ENCODE measurements around the gene PIGS. TPM values are rescaled to one million over a fixed set of nuclear protein-coding genes. Genes with fewer than 3 reads are reported as not detected.

PIGS gene
- total RNA-seq, 1 donor from 2014 or later: 15.2 TPM

DNA sequence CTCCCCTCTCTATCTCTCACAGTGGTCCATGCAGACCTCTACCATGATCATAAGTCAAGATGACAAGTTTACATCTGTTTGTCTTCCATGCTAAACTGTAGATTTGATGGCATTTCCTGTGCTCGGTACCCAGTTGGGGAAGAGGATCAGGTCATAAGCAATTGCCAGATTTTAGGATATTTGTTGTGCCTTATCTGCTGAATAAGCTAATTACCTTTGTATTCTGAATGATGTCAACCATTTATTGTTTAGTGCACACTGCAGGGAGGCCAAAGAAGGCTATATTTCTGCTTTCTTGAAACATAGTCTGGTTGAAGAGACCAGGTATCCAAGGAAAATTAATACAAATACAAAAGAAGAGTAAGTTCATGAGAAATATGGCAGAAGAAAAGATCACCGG lies 11.2 kb upstream of the PIGS start:
- Mint-ChIP-seq H3K27me3 (ENCODE audit: insufficient read depth, low read depth) (peaks cover 1% of the 10 kb centered on the region), H3K4me3 (no peak overlapping the region), H3K27ac (no peak overlapping the region), H3K9me3 (no peaks in the 10 kb centered on the region), H3K4me1 (peaks cover under 1% of the 10 kb centered on the region), H3K36me3 (peaks cover 34% of the 10 kb centered on the region)
- peaks cover 15% of the 10 kb centered on the region for H4K20me1 ChIP-seq (ENCODE audit: low read depth)
- H3F3A ChIP-seq (ENCODE audit: low read depth): peaks cover 21% of the 10 kb centered on the region
- H3K9ac ChIP-seq: no peak overlapping the region
- H3K79me2 ChIP-seq (ENCODE audit: low read depth): no peaks in the 10 kb centered on the region
- no peaks in the 10 kb centered on the region for H3K27me3 ChIP-seq
- no peak for TF ChIP-seq CTCF (IDR thresholded peaks at IDR 0.05)
- TF ChIP-seq EZH2phosphoT487 (IDR thresholded peaks at IDR 0.05): no peak
- no peak for TF ChIP-seq EZH2 (IDR thresholded peaks at IDR 0.05)
- no peak overlapping the region for H3K27ac ChIP-seq
- no peak overlapping the region for H2AFZ ChIP-seq (replicated peaks)
- no peak for DNase-seq (ENCODE audit: low spot score)
- no peak overlapping the region for H3K4me3 ChIP-seq
- H3K4me1 ChIP-seq: no peaks in the 10 kb centered on the region
- no peaks in the 10 kb centered on the region for H3K9me3 ChIP-seq (ENCODE audit: low read depth)
- no peak overlapping the region for H3K4me2 ChIP-seq
- H3K36me3 ChIP-seq: peaks cover 16% of the 10 kb centered on the region

GRCh38 chr17:28580959-28581358 lies 9.6 kb upstream of the PIGS start:
- no peak overlapping the region for H3K4me2 ChIP-seq
- H4K20me1 ChIP-seq (ENCODE audit: low read depth): peaks cover 22% of the 10 kb centered on the region
- Mint-ChIP-seq H3K4me1 (peaks cover 11% of the 10 kb centered on the region), H3K27ac (no peak overlapping the region), H3K9me3 (no peaks in the 10 kb centered on the region), H3K36me3 (peaks cover 32% of the 10 kb centered on the region), H3K4me3 (no peak overlapping the region), H3K27me3 (ENCODE audit: insufficient read depth, low read depth) (peaks cover 4% of the 10 kb centered on the region)
- no peaks in the 10 kb centered on the region for H3K79me2 ChIP-seq (ENCODE audit: low read depth)
- H2AFZ ChIP-seq (replicated peaks): no peak overlapping the region
- H3K27me3 ChIP-seq: peaks cover 3% of the 10 kb centered on the region
- H3F3A ChIP-seq (ENCODE audit: low read depth): peaks cover 28% of the 10 kb centered on the region
- no peak overlapping the region for H3K4me3 ChIP-seq
- no peak overlapping the region for H3K27ac ChIP-seq
- TF ChIP-seq EZH2phosphoT487 (IDR thresholded peaks at IDR 0.05) (no peak), CTCF (IDR thresholded peaks at IDR 0.05) (no peak), EZH2 (IDR thresholded peaks at IDR 0.05) (no peak)
- H3K36me3 ChIP-seq: peaks cover 15% of the 10 kb centered on the region
- no peak overlapping the region for H3K9ac ChIP-seq
- H3K9me3 ChIP-seq (ENCODE audit: low read depth): no peaks in the 10 kb centered on the region
- no peaks in the 10 kb centered on the region for H3K4me1 ChIP-seq
- no peak for DNase-seq (ENCODE audit: low spot score)

- H3F3A ChIP-seq (ENCODE audit: low read depth): peaks cover 28% of the 10 kb centered on the region
- Mint-ChIP-seq H3K4me1 (peaks cover 12% of the 10 kb centered on the region), H3K4me3 (no peak overlapping the region), H3K27me3 (ENCODE audit: insufficient read depth, low read depth) (peaks cover 7% of the 10 kb centered on the region), H3K9me3 (no peaks in the 10 kb centered on the region), H3K36me3 (peaks cover 26% of the 10 kb centered on the region), H3K27ac (no peak overlapping the region)
- no peak for DNase-seq (ENCODE audit: low spot score)
- no peaks in the 10 kb centered on the region for H3K4me1 ChIP-seq
- TF ChIP-seq CTCF (IDR thresholded peaks at IDR 0.05): no peak
- H4K20me1 ChIP-seq (ENCODE audit: low read depth): peaks cover 22% of the 10 kb centered on the region
- peaks cover 8% of the 10 kb centered on the region for H3K36me3 ChIP-seq
- no peak overlapping the region for H2AFZ ChIP-seq (replicated peaks)
- no peak overlapping the region for H3K9ac ChIP-seq
- no peak overlapping the region for H3K4me2 ChIP-seq
- no peaks in the 10 kb centered on the region for H3K79me2 ChIP-seq (ENCODE audit: low read depth)
- no peaks in the 10 kb centered on the region for H3K9me3 ChIP-seq (ENCODE audit: low read depth)
- peaks cover 11% of the 10 kb centered on the region for H3K27me3 ChIP-seq
- no peak overlapping the region for H3K4me3 ChIP-seq
- no peak overlapping the region for H3K27ac ChIP-seq
Measured at GRCh38 chr17:28579526-28579925, 8.2 kb upstream of the PIGS start.
